Measurements from ENCODE around the gene PERCC1. TPM values are rescaled to one million over a fixed set of nuclear protein-coding genes. Genes with fewer than 3 reads are reported as not detected.
"Not testable (repeated sequence)": the region's sequence is repeated elsewhere in the genome, so short reads cannot be mapped to it uniquely, and the experiment has no call there.

Gene PERCC1
- total and polyA plus RNA-seq, 2 donors (not counting 1 experiment from before 2014, with no cell fraction given): not detected

- peak overlapping the region; percentile 67 to 74 (median 68) for H3K4me3 ChIP-seq (replicated peaks in 1 of 4; ENCODE audit: control extremely low read depth in 1 of 4, insufficient read depth in 1 of 4, low read depth in 3 of 4, low read length in 4 of 4)
- DNase-seq (ENCODE audit: low read depth in 2 of 2): no peak
- H3K4me1 ChIP-seq (ENCODE audit: control insufficient read depth, extremely low read depth, insufficient read depth, low read length): peaks cover 3% of the 10 kb centered on the region
- H3K27ac ChIP-seq (ENCODE audit: insufficient read depth, low read length): peak overlapping the region; percentile 78
- H3K36me3 ChIP-seq (ENCODE audit: control insufficient read depth, insufficient read depth, low read length): no peaks in the 10 kb centered on the region
- H2AFZ ChIP-seq (ENCODE audit: low read length): no peak overlapping the region
- H3K4me2 ChIP-seq (ENCODE audit: extremely low read depth, insufficient read depth, low read length): peak overlapping the region; percentile 64
- H3K27me3 ChIP-seq (ENCODE audit: control insufficient read depth, insufficient read depth, low read length): no peaks in the 10 kb centered on the region
- no peak for TF ChIP-seq EZH2 (IDR thresholded peaks at IDR 0.05; ENCODE audit: low read length, missing control alignments)
- TF ChIP-seq CTCF (conservative IDR thresholded peaks at IDR 0.05 in 1 of 2, IDR thresholded peaks at IDR 0.05 in 1 of 2; ENCODE audit: low read depth in 1 of 2, low read length in 2 of 2): no peak
- H3K9me3 ChIP-seq (ENCODE audit: control insufficient read depth, insufficient read depth, low read depth, low read length): no peaks in the 10 kb centered on the region
- no peaks in the 10 kb centered on the region for H4K20me1 ChIP-seq (ENCODE audit: control insufficient read depth, extremely low read depth, insufficient read depth, low read length)
- H3K79me2 ChIP-seq (ENCODE audit: control insufficient read depth, insufficient read depth, low read length): peaks cover 22% of the 10 kb centered on the region
- peak overlapping the region; percentile 88 for H3K9ac ChIP-seq (ENCODE audit: insufficient read depth, low read length)
Observed at GRCh38 chr16:1475552-1476114, 44.8 kb downstream of the PERCC1 start.

GRCh38 chr16:1477033-1477432 lies 46.2 kb downstream of the PERCC1 start:
- no peak overlapping the region for H3K9ac ChIP-seq (ENCODE audit: insufficient read depth, low read length)
- no peaks in the 10 kb centered on the region for H3K27me3 ChIP-seq (ENCODE audit: control insufficient read depth, insufficient read depth, low read length)
- H3K4me1 ChIP-seq (ENCODE audit: control insufficient read depth, extremely low read depth, insufficient read depth, low read length): peaks cover 3% of the 10 kb centered on the region
- no peak for DNase-seq (ENCODE audit: low read depth in 2 of 2)
- no peak overlapping the region for H2AFZ ChIP-seq (ENCODE audit: low read length)
- peaks cover 14% of the 10 kb centered on the region for H3K79me2 ChIP-seq (ENCODE audit: control insufficient read depth, insufficient read depth, low read length)
- H3K9me3 ChIP-seq (ENCODE audit: control insufficient read depth, insufficient read depth, low read depth, low read length): no peaks in the 10 kb centered on the region
- TF ChIP-seq CTCF (conservative IDR thresholded peaks at IDR 0.05 in 1 of 2, IDR thresholded peaks at IDR 0.05 in 1 of 2; ENCODE audit: low read depth in 1 of 2, low read length in 2 of 2) (no peak), EZH2 (IDR thresholded peaks at IDR 0.05; ENCODE audit: low read length, missing control alignments) (no peak)
- no peak overlapping the region for H3K4me2 ChIP-seq (ENCODE audit: extremely low read depth, insufficient read depth, low read length)
- H4K20me1 ChIP-seq (ENCODE audit: control insufficient read depth, extremely low read depth, insufficient read depth, low read length): no peaks in the 10 kb centered on the region
- no peaks in the 10 kb centered on the region for H3K36me3 ChIP-seq (ENCODE audit: control insufficient read depth, insufficient read depth, low read length)
- no peak overlapping the region for H3K27ac ChIP-seq (ENCODE audit: insufficient read depth, low read length)
- H3K4me3 ChIP-seq (replicated peaks in 1 of 4; ENCODE audit: control extremely low read depth in 1 of 4, insufficient read depth in 1 of 4, low read depth in 3 of 4, low read length in 4 of 4): no peak overlapping the region

- not testable (repeated sequence) for H3K27ac ChIP-seq (ENCODE audit: insufficient read depth, low read length); DNase-seq (ENCODE audit: low read depth in 2 of 2)
Observed at GRCh38 chr16:1478937-1479336, 48.1 kb downstream of the PERCC1 start.

More at GRCh38 chr16:1478937-1479336, 48.1 kb downstream of the PERCC1 start:
- not testable (repeated sequence) for H3K36me3 ChIP-seq (ENCODE audit: control insufficient read depth, insufficient read depth, low read length); H3K4me3 ChIP-seq (replicated peaks in 1 of 4; ENCODE audit: control extremely low read depth in 1 of 4, insufficient read depth in 1 of 4, low read depth in 3 of 4, low read length in 4 of 4); H3K4me1 ChIP-seq (ENCODE audit: control insufficient read depth, extremely low read depth, insufficient read depth, low read length); H3K9ac ChIP-seq (ENCODE audit: insufficient read depth, low read length); H3K79me2 ChIP-seq (ENCODE audit: control insufficient read depth, insufficient read depth, low read length); H2AFZ ChIP-seq (ENCODE audit: low read length); H3K27me3 ChIP-seq (ENCODE audit: control insufficient read depth, insufficient read depth, low read length); H4K20me1 ChIP-seq (ENCODE audit: control insufficient read depth, extremely low read depth, insufficient read depth, low read length); H3K9me3 ChIP-seq (ENCODE audit: control insufficient read depth, insufficient read depth, low read depth, low read length); H3K4me2 ChIP-seq (ENCODE audit: extremely low read depth, insufficient read depth, low read length)
